Peyer's patch (tissue), 4 donors: Measurements from ENCODE around the gene POTEJ.
"Not testable (repeated sequence)": the region's sequence is repeated elsewhere in the genome, so short reads cannot be mapped to it uniquely, and the experiment has no call there.

ENCODE experiments used
- CTCF ChIP-seq, 6 experiments: fragments of 450-650 bp in 4 of 6; fragments of 200-600 bp in 2 of 6; sonication (generic) in 1 of 6; IDR thresholded peaks; one replicate each; pipeline ENCODE4 v1.5.1; 2017 to 2019; ENCODE audit warnings: antibody characterized with exemption in 6 of 6, mild to moderate bottlenecking in 3 of 6, moderate library complexity in 1 of 6
- POLR2A ChIP-seq, 2 donors: fragments of 450-650 bp; IDR thresholded peaks; one replicate each; pipeline ENCODE4 v1.5.1; 2017; ENCODE audit warnings: antibody characterized with exemption in 2 of 2, mild to moderate bottlenecking in 2 of 2, moderate library complexity in 2 of 2

GRCh38 chr2:130692041-130692770 is 81.0 kb downstream of the POTEJ start:
- TF ChIP-seq CTCF, POLR2A (IDR thresholded peaks at IDR 0.05): not testable (repeated sequence)
